T-helper 2 cell treated with Interferon-gamma antibody and Interleukin-4, amounts not matched to agents 5 μg/mL and 100 μg/mL, for 36 hours (primary cell): ENCODE measurements around the gene DMXL1.
"Not testable (repeated sequence)": the region's sequence is repeated elsewhere in the genome, so short reads cannot be mapped to it uniquely, and the experiment has no call there.

ENCODE experiments used
- DNase-seq: peaks from one replicate; pipeline ENCODE4 v3.0.0; 2021; ENCODE audit warnings: low spot score
- H3K27ac Mint-ChIP-seq: one replicate; pipeline ENCODE4 v1.8.0; 2021; ENCODE audit warnings: mild to moderate bottlenecking, mixed read lengths
- H3K27me3 Mint-ChIP-seq: one replicate; pipeline ENCODE4 v1.8.0; 2021; ENCODE audit warnings: low read depth, mixed read lengths
- H3K36me3 Mint-ChIP-seq: one replicate; pipeline ENCODE4 v1.8.0; 2021; ENCODE audit warnings: low read depth, mixed read lengths
- H3K4me1 Mint-ChIP-seq: one replicate; pipeline ENCODE4 v1.8.0; 2021; ENCODE audit warnings: low read depth, mixed read lengths
- H3K4me3 Mint-ChIP-seq: one replicate; pipeline ENCODE4 v1.8.0; 2022; ENCODE audit warnings: mild to moderate bottlenecking, moderate library complexity, mixed read lengths
- H3K9me3 Mint-ChIP-seq: one replicate; pipeline ENCODE4 v1.8.0; 2021; ENCODE audit warnings: mixed read lengths

Gene DMXL1

GRCh38 chr5:119177226-119177625, 106.3 kb downstream of the DMXL1 start:
- H3K27me3 Mint-ChIP-seq, result no peaks in the 10 kb centered on the region
- no peak for DNase-seq
- H3K4me1 Mint-ChIP-seq, result peaks cover 7% of the 10 kb centered on the region
- H3K27ac Mint-ChIP-seq, result no peak overlapping the region
- peaks cover 14% of the 10 kb centered on the region for H3K36me3 Mint-ChIP-seq
- H3K9me3 Mint-ChIP-seq, result no peaks in the 10 kb centered on the region
- H3K4me3 Mint-ChIP-seq, result no peak overlapping the region

- H3K36me3 Mint-ChIP-seq, result peaks cover 11% of the 10 kb centered on the region
- no peak overlapping the region for H3K27ac Mint-ChIP-seq
- no peaks in the 10 kb centered on the region for H3K9me3 Mint-ChIP-seq
- peaks cover 7% of the 10 kb centered on the region for H3K4me1 Mint-ChIP-seq
- no peaks in the 10 kb centered on the region for H3K27me3 Mint-ChIP-seq
- DNase-seq, result no peak
- no peak overlapping the region for H3K4me3 Mint-ChIP-seq
Measured at GRCh38 chr5:119178435-119178834, 107.5 kb downstream of the DMXL1 start.

- H3K9me3 Mint-ChIP-seq, result no peaks in the 10 kb centered on the region
- H3K4me3 Mint-ChIP-seq, result no peak overlapping the region
- no peak overlapping the region for H3K27ac Mint-ChIP-seq
- peaks cover 18% of the 10 kb centered on the region for H3K36me3 Mint-ChIP-seq
- H3K27me3 Mint-ChIP-seq, result no peaks in the 10 kb centered on the region
- no peak for DNase-seq
- peaks cover 2% of the 10 kb centered on the region for H3K4me1 Mint-ChIP-seq
Measured at GRCh38 chr5:119179857-119180641, 109.2 kb downstream of the DMXL1 start.

DNA sequence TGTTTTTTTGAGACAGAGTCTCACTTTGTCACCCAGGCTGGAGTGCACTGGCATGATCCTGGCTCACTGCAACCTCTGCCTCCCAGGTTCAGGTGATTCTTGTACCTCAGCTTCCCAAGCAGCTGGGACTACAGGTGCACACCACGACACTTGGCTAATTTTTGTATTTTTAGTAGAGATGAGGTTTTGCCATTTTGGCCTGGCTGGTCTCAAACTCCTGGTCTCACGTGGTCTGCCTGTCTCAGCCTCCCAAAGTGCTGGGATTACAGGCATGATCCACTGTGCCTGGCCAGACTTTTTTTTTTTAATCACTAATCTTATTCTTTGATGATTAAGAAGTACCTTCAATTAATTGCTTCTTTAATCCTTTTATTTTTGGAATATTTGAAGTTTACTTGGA, 114.6 kb downstream of the DMXL1 start:
- peaks cover 14% of the 10 kb centered on the region for H3K4me1 Mint-ChIP-seq
- not testable (repeated sequence) for H3K4me3 Mint-ChIP-seq, H3K9me3 Mint-ChIP-seq, H3K27me3 Mint-ChIP-seq, H3K27ac Mint-ChIP-seq, H3K36me3 Mint-ChIP-seq, DNase-seq

DNA sequence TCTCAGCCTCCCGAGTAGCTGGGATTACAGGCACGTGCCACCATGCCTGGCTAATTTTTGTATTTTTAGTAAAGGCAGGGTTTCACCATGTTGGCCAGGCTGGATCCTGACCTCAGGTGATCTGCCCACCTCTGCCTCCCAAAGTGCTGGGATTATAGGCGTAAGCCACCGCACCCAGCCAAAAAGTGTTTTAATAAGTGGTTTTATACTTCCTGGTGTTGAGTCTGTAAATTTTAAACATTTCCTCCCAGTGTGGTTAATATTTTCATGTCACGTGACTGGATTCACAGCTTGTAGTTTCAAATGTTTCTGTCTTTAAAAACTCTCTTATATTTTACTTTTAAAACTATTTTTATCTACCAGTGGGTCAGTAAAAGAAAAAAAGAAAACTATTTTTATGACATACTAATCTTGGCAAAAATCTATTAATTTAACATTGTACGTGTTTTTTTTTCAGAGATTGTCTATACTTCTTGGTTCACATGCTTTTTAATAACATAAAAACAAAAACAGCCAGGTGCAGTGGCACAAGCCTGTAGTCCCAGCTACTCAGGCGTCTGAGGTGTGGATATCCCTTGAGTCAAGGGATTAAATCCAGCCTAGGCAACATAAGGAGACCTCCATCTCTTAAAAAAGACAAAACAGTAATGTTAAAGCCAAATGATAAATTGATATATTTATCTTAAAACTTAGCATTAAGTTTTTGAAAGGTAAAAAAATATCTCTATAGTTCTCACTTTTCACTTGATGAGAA, 117.1 kb downstream of the DMXL1 start:
- no peak for DNase-seq
- Mint-ChIP-seq H3K36me3 (peaks cover 15% of the 10 kb centered on the region), H3K27me3 (no peaks in the 10 kb centered on the region), H3K4me1 (peaks cover 20% of the 10 kb centered on the region), H3K27ac (no peak overlapping the region), H3K9me3 (no peaks in the 10 kb centered on the region), H3K4me3 (no peak overlapping the region)

GRCh38 chr5:119190470-119191095, 119.7 kb downstream of the DMXL1 start:
- Mint-ChIP-seq H3K4me3 (no peak overlapping the region), H3K9me3 (no peaks in the 10 kb centered on the region), H3K4me1 (peaks cover 20% of the 10 kb centered on the region), H3K27me3 (no peaks in the 10 kb centered on the region), H3K36me3 (peaks cover 11% of the 10 kb centered on the region), H3K27ac (no peak overlapping the region)
- no peak for DNase-seq

GRCh38 chr5:119191944-119192343, 121.1 kb downstream of the DMXL1 start:
- Mint-ChIP-seq H3K36me3 (peaks cover 12% of the 10 kb centered on the region), H3K4me3 (no peak overlapping the region), H3K27me3 (no peaks in the 10 kb centered on the region), H3K27ac (no peak overlapping the region), H3K9me3 (no peaks in the 10 kb centered on the region), H3K4me1 (peaks cover 16% of the 10 kb centered on the region)
- DNase-seq, result no peak

DNA sequence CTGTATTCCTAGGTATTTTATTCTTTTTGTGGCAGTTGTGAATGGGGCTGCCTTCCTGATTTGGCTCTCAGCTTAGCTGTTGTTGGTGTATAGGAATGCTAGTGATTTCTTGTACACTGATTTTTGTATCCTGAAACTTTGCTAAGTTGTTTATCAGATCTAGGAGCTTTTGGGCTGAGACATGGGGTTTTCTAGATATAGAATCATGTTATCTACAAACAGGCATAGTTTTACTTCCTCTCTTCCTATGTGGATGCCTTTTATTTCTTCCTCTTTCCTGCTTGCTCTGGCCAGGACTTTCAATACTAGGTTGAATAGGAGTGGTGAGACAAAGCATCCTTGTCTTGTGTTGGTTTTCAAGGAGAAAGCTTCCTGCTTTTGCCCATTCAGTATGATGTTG, 129.9 kb downstream of the DMXL1 start:
- Mint-ChIP-seq H3K4me1 (peaks cover 6% of the 10 kb centered on the region), H3K36me3 (peaks cover 55% of the 10 kb centered on the region), H3K9me3 (peaks cover 7% of the 10 kb centered on the region), H3K4me3 (no peak overlapping the region), H3K27me3 (no peaks in the 10 kb centered on the region), H3K27ac (no peak overlapping the region)
- DNase-seq, result no peak

- no peak for DNase-seq
- H3K36me3 Mint-ChIP-seq, result peaks cover 14% of the 10 kb centered on the region
- H3K4me3 Mint-ChIP-seq, result no peak overlapping the region
- H3K27ac Mint-ChIP-seq, result no peak overlapping the region
- H3K27me3 Mint-ChIP-seq, result no peaks in the 10 kb centered on the region
- H3K9me3 Mint-ChIP-seq, result peaks cover under 1% of the 10 kb centered on the region
- H3K4me1 Mint-ChIP-seq, result no peaks in the 10 kb centered on the region
Measured at GRCh38 chr5:119207105-119207504, 136.2 kb downstream of the DMXL1 start.

GRCh38 chr5:119212026-119212425, 141.1 kb downstream of the DMXL1 start:
- no peaks in the 10 kb centered on the region for H3K27me3 Mint-ChIP-seq
- no peak for DNase-seq
- no peak overlapping the region for H3K4me3 Mint-ChIP-seq
- no peak overlapping the region for H3K27ac Mint-ChIP-seq
- no peaks in the 10 kb centered on the region for H3K9me3 Mint-ChIP-seq
- no peaks in the 10 kb centered on the region for H3K36me3 Mint-ChIP-seq
- peaks cover 2% of the 10 kb centered on the region for H3K4me1 Mint-ChIP-seq

- no peaks in the 10 kb centered on the region for H3K9me3 Mint-ChIP-seq
- no peak for DNase-seq
- peaks cover 2% of the 10 kb centered on the region for H3K4me1 Mint-ChIP-seq
- no peak overlapping the region for H3K4me3 Mint-ChIP-seq
- no peaks in the 10 kb centered on the region for H3K36me3 Mint-ChIP-seq
- H3K27me3 Mint-ChIP-seq, result no peaks in the 10 kb centered on the region
- no peak overlapping the region for H3K27ac Mint-ChIP-seq
Measured at GRCh38 chr5:119212676-119213075, 141.8 kb downstream of the DMXL1 start.

GRCh38 chr5:119217183-119217582, 146.3 kb downstream of the DMXL1 start:
- peaks cover 2% of the 10 kb centered on the region for H3K4me1 Mint-ChIP-seq
- DNase-seq, result no peak

DNA sequence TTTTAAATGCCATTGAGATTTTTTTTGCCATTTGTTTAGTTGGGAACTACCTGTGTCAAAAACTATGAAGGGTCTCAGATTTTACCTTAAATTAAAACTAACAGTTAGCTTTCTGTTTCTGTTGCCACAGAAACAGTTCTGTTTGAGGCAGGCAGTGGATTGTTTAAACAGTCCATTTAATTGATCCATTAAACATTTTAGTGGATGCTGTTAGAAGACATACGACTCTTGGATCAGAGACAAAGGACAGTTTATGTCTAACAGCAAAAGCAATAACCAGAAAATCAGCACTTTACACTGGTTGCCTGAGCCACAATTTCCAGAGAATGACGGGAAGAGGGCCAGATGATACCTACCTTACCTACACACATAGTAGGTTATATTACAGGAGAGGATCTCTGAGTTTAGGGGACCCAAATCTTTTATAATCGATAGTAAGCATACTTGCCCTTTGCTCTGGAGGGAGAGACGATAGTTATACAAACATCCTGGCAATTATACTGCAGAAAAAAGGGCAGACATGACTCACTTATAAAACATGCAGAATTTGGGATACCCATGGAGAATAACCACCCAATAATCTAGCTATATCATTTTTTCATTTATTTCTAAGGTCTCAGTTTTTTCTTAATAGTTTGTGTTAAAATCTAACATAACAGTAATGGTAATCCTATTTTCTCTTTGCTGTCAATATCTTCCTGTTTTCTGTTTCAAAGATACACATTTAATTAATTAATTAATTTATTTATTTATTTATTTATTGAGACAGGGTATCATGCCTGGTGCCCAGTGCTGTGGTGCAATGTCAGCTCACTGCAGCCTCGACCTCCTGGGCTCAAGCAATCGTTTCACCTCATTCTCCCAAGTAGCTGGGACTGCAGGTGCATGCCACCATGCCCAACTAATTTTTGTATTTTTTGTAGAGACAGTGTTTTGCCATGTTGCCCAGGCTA, 148.2 kb downstream of the DMXL1 start:
- DNase-seq, result no peak
- Mint-ChIP-seq H3K9me3 (no peaks in the 10 kb centered on the region), H3K4me1 (no peaks in the 10 kb centered on the region), H3K27me3 (no peaks in the 10 kb centered on the region), H3K36me3 (peaks cover 12% of the 10 kb centered on the region), H3K27ac (no peak overlapping the region), H3K4me3 (no peak overlapping the region)

More at GRCh38 chr5:119217183-119217582, 146.3 kb downstream of the DMXL1 start:
- peaks cover 8% of the 10 kb centered on the region for H3K36me3 Mint-ChIP-seq
- no peak overlapping the region for H3K27ac Mint-ChIP-seq
- H3K27me3 Mint-ChIP-seq, result no peaks in the 10 kb centered on the region
- no peaks in the 10 kb centered on the region for H3K9me3 Mint-ChIP-seq
- H3K4me3 Mint-ChIP-seq, result no peak overlapping the region
